Measurements from ENCODE around the gene PARD6B.

DNA sequence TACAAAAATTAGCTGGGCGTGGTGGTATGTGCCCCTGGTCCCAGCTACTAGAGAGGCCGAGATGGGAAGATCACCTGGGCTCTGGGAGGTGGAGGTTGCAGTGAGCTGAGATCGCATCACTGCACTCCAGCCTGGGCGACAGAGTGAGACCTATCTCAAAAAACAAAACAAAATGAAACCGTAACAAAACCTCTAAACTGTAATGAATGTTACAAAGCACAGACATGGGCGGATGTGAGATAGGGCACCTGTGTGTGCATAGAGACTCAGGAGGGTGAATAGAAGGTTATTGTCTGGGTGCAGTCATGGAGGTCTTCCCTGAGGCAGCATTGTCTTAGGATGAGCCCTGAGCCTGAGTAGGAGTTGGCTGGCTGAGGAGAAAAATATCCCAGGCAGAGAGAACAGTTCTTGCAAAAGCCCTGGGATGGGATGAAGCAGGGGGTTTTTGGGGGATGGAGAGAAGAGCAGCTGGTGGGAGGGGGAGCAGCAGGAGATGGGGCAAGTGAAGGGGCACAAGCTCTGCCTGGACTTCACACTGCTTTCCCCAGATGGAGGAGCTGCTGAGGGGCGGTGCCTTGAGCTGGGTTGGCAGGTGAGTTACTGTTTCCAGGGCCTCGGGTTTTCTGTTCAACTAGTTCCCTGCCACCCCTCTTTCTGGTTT lies 68.6 kb downstream of the PARD6B start:
- TF ChIP-seq, protein P1, sequence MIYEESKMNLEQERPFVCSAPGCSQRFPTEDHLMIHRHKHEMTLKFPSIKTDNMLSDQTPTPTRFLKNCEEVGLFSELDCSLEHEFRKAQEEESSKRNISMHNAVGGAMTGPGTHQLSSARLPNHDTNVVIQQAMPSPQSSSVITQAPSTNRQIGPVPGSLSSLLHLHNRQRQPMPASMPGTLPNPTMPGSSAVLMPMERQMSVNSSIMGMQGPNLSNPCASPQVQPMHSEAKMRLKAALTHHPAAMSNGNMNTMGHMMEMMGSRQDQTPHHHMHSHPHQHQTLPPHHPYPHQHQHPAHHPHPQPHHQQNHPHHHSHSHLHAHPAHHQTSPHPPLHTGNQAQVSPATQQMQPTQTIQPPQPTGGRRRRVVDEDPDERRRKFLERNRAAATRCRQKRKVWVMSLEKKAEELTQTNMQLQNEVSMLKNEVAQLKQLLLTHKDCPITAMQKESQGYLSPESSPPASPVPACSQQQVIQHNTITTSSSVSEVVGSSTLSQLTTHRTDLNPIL (CRISPR knock-in tag; IDR thresholded peaks at IDR 0.05; ENCODE audit: low read depth), result no peak
- TF ChIP-seq ISL1 (CRISPR knock-in tag; IDR thresholded peaks at IDR 0.05) (no peak), ARNTL (CRISPR knock-in tag; IDR thresholded peaks at IDR 0.05; ENCODE audit: borderline replicate concordance, low read depth) (no peak), ZFP30 (CRISPR knock-in tag; IDR thresholded peaks at IDR 0.05) (no peak), BACH2 (CRISPR knock-in tag; IDR thresholded peaks at IDR 0.05; ENCODE audit: borderline replicate concordance) (no peak), ZNF565 (CRISPR knock-in tag; conservative IDR thresholded peaks at IDR 0.05; ENCODE audit: low read depth) (no peak), TCF4 (CRISPR knock-in tag; IDR thresholded peaks at IDR 0.05; ENCODE audit: borderline replicate concordance) (no peak), CSDC2 (CRISPR knock-in tag; IDR thresholded peaks at IDR 0.05) (no peak), GLIS3 (CRISPR knock-in tag; IDR thresholded peaks at IDR 0.05) (no peak), ZNF70 (CRISPR knock-in tag; IDR thresholded peaks at IDR 0.05) (no peak), RARB (CRISPR knock-in tag; IDR thresholded peaks at IDR 0.05) (no peak)
- TF ChIP-seq, protein P2, sequence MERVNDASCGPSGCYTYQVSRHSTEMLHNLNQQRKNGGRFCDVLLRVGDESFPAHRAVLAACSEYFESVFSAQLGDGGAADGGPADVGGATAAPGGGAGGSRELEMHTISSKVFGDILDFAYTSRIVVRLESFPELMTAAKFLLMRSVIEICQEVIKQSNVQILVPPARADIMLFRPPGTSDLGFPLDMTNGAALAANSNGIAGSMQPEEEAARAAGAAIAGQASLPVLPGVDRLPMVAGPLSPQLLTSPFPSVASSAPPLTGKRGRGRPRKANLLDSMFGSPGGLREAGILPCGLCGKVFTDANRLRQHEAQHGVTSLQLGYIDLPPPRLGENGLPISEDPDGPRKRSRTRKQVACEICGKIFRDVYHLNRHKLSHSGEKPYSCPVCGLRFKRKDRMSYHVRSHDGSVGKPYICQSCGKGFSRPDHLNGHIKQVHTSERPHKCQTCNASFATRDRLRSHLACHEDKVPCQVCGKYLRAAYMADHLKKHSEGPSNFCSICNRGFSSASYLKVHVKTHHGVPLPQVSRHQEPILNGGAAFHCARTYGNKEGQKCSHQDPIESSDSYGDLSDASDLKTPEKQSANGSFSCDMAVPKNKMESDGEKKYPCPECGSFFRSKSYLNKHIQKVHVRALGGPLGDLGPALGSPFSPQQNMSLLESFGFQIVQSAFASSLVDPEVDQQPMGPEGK (CRISPR knock-in tag; IDR thresholded peaks at IDR 0.05; ENCODE audit: borderline replicate concordance), result no peak
- TF ChIP-seq, protein P3, sequence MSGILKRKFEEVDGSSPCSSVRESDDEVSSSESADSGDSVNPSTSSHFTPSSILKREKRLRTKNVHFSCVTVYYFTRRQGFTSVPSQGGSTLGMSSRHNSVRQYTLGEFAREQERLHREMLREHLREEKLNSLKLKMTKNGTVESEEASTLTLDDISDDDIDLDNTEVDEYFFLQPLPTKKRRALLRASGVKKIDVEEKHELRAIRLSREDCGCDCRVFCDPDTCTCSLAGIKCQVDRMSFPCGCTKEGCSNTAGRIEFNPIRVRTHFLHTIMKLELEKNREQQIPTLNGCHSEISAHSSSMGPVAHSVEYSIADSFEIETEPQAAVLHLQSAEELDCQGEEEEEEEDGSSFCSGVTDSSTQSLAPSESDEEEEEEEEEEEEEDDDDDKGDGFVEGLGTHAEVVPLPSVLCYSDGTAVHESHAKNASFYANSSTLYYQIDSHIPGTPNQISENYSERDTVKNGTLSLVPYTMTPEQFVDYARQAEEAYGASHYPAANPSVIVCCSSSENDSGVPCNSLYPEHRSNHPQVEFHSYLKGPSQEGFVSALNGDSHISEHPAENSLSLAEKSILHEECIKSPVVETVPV (CRISPR knock-in tag; IDR thresholded peaks at IDR 0.05), result no peak
- TF ChIP-seq, protein P4, sequence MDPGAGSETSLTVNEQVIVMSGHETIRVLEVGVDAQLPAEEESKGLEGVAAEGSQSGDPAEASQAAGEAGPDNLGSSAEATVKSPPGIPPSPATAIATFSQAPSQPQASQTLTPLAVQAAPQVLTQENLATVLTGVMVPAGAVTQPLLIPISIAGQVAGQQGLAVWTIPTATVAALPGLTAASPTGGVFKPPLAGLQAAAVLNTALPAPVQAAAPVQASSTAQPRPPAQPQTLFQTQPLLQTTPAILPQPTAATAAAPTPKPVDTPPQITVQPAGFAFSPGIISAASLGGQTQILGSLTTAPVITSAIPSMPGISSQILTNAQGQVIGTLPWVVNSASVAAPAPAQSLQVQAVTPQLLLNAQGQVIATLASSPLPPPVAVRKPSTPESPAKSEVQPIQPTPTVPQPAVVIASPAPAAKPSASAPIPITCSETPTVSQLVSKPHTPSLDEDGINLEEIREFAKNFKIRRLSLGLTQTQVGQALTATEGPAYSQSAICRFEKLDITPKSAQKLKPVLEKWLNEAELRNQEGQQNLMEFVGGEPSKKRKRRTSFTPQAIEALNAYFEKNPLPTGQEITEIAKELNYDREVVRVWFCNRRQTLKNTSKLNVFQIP (CRISPR knock-in tag; IDR thresholded peaks at IDR 0.05; ENCODE audit: borderline replicate concordance, low read depth), result no peak
